ENCODE measurements around the gene VANGL2.

Gene VANGL2

DNA sequence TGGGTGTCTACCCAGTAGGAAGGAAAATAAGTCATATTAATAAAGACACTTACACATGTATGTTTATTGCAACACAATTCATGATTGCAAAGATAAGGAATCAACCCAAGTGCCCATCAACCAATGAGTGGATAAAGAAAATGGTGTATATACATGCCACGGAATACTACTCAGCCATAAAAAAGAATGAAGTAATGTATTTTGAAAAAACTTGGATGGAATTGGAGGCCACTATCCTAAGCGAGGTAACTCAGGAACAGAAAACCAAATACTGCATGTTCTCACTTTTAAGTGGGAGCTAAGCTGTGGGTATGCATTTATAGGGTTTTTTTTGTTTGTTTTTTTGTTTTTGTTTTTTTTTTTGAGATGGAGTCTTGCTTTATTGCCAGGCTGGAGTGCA, 49.1 kb downstream of the VANGL2 start:
- no peaks in the 10 kb centered on the region for H3K27me3 ChIP-seq (ENCODE audit: insufficient read depth, low read length)
- 92% methylated on average over 1 of the region's 2 CpGs for WGBS
- no peaks in the 10 kb centered on the region for H3K4me1 ChIP-seq (ENCODE audit: insufficient read depth, low read length)
- H3K4me3 ChIP-seq (ENCODE audit: low read length), result no peak overlapping the region
- no peak overlapping the region for H3K27ac ChIP-seq (ENCODE audit: low read depth, low read length)
- H3K36me3 ChIP-seq (ENCODE audit: insufficient read depth, low read length), result no peaks in the 10 kb centered on the region
- H3K9ac ChIP-seq (ENCODE audit: low read depth, low read length), result no peak overlapping the region
- H3K9me3 ChIP-seq (ENCODE audit: insufficient read depth, low read depth, low read length), result no peaks in the 10 kb centered on the region

DNA sequence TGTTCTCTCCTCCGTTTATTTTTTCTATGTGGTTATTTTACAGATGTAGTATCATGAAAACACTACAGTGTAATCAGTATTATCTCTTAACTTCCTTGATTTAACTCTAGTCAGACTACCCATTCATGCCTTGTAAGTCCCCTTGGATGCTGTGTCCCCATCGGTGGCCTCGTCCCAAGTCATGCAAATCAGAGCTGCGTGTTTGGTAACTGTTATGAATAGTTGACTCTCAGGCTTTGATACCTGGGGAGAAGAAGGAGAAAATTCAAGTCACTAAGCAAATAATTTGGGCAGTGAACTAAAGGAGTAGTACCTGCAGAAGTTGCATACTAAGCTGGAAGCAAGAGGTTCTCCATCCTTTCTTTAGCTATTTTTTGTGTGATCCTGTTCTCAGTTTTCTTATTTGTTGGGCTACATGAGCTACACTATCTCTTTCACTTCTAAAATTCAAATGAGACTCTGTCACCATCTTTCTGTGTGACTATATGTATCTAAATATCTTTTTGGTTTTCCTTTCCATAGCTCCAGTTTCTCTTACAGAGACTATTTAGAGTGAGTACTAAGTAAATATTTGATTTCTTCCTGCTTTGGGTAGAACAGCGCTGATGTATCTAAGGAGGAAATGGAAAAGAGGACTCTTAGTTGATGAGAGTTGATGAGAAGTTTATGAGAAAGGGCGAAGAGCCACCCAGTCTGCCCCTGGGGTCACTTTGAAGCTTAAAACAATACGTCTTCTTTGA, 50.9 kb downstream of the VANGL2 start:
- Histone ChIP-seq H3K9ac (ENCODE audit: low read depth, low read length) (no peak overlapping the region), H3K27ac (ENCODE audit: low read depth, low read length) (no peak overlapping the region)
- 90% methylated on average over 6 of the region's 7 CpGs for WGBS

DNA sequence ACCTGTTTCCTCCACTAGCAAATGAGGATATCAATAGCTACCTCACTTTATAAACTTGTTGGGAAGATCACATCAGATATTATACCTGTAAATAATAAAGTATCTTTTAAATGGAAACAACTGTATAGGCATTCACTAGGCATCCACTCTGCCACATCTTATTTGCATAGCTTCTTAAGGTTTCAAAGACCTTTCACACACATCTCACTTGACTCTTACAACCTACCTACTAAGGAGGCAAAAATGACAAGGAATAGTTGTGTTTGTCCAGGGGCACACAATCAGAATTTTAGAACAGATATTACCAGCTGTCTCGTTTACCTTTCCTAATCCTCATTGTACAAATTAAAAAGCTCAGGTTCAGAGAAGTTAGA, 51.5 kb downstream of the VANGL2 start:
- no peaks in the 10 kb centered on the region for H3K9me3 ChIP-seq (ENCODE audit: insufficient read depth, low read depth, low read length)
- no peak overlapping the region for H3K4me3 ChIP-seq (ENCODE audit: low read length)
- H3K4me1 ChIP-seq (ENCODE audit: insufficient read depth, low read length), result no peaks in the 10 kb centered on the region
- H3K36me3 ChIP-seq (ENCODE audit: insufficient read depth, low read length), result no peaks in the 10 kb centered on the region
- no peaks in the 10 kb centered on the region for H3K27me3 ChIP-seq (ENCODE audit: insufficient read depth, low read length)
- 97% methylated on average over 1 of the region's 1 CpG for WGBS
- no peak overlapping the region for H3K27ac ChIP-seq (ENCODE audit: low read depth, low read length)
- H3K9ac ChIP-seq (ENCODE audit: low read depth, low read length), result no peak overlapping the region

More for the DNA sequence above, 50.9 kb downstream of the VANGL2 start:
- no peak overlapping the region for H3K4me3 ChIP-seq (ENCODE audit: low read length)
- no peaks in the 10 kb centered on the region for H3K9me3 ChIP-seq (ENCODE audit: insufficient read depth, low read depth, low read length)
- H3K27me3 ChIP-seq (ENCODE audit: insufficient read depth, low read length), result no peaks in the 10 kb centered on the region
- H3K4me1 ChIP-seq (ENCODE audit: insufficient read depth, low read length), result no peaks in the 10 kb centered on the region
- H3K36me3 ChIP-seq (ENCODE audit: insufficient read depth, low read length), result no peaks in the 10 kb centered on the region

DNA sequence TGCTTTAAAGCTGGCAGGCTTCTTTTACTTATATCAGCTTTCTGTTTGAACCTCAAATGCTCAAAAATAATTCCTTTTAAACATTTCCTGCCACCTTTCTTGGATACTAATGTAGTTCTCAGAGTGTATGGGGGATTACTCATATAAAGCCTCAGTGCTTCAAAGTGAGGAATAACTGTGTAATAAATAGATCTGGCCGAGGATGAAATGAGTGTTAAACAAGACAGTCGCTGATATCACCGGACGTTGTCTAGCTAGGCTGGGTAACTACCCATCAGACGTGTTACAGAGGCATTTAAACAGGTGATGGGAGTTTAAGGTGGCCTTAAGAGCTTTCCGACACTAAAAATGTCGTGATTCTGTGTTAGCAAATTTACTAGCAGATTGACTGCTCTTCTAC, 53.1 kb downstream of the VANGL2 start:
- H3K9me3 ChIP-seq (ENCODE audit: insufficient read depth, low read depth, low read length), result no peaks in the 10 kb centered on the region
- H3K4me1 ChIP-seq (ENCODE audit: insufficient read depth, low read length), result no peaks in the 10 kb centered on the region
- H3K4me3 ChIP-seq (ENCODE audit: low read length), result no peak overlapping the region
- 93% methylated on average over 7 of the region's 7 CpGs for WGBS
- H3K9ac ChIP-seq (ENCODE audit: low read depth, low read length), result no peak overlapping the region
- no peaks in the 10 kb centered on the region for H3K36me3 ChIP-seq (ENCODE audit: insufficient read depth, low read length)
- H3K27me3 ChIP-seq (ENCODE audit: insufficient read depth, low read length), result no peaks in the 10 kb centered on the region
- H3K27ac ChIP-seq (ENCODE audit: low read depth, low read length), result no peak overlapping the region

DNA sequence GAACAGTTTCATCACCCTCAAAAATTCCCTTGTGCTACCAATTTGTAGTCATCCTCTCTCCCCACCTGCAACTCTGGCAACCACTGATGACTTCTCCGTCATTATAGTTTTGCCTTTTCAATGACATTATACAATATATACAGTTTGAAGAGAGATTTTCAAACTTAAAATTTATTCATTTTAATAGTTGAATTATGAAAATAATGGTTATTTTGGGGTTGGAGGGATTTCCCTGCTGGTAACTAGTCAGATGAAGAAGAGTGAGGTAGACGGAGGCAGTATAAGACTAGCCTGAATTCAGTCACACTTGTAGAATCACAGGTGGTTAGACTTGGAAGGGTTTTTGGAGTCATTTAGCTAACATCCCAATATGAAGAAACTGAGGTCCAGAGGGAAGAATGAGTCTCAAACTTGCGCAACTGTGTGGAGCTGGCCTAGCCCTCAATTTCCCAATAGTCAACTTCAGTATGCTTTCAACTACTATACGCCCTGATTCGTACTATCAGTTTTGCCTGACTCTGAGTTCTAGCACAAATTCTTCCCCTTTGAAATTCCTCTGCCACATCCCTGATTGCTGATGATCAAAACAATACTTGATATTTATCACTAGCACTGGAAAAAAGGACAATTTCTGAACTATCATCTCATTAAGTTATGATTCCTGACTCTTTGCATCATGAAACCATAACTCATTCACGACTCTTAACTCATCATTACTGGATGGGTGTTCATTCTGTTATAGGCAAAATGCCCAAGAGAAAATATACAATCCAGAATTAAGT, 54.2 kb downstream of the VANGL2 start:
- H3K27me3 ChIP-seq (ENCODE audit: insufficient read depth, low read length), result no peaks in the 10 kb centered on the region
- no peaks in the 10 kb centered on the region for H3K36me3 ChIP-seq (ENCODE audit: insufficient read depth, low read length)
- no peak overlapping the region for H3K9ac ChIP-seq (ENCODE audit: low read depth, low read length)
- 97% methylated on average over 5 of the region's 6 CpGs for WGBS
- no peaks in the 10 kb centered on the region for H3K4me1 ChIP-seq (ENCODE audit: insufficient read depth, low read length)
- H3K4me3 ChIP-seq (ENCODE audit: low read length), result no peak overlapping the region
- no peaks in the 10 kb centered on the region for H3K9me3 ChIP-seq (ENCODE audit: insufficient read depth, low read depth, low read length)
- no peak overlapping the region for H3K27ac ChIP-seq (ENCODE audit: low read depth, low read length)

DNA sequence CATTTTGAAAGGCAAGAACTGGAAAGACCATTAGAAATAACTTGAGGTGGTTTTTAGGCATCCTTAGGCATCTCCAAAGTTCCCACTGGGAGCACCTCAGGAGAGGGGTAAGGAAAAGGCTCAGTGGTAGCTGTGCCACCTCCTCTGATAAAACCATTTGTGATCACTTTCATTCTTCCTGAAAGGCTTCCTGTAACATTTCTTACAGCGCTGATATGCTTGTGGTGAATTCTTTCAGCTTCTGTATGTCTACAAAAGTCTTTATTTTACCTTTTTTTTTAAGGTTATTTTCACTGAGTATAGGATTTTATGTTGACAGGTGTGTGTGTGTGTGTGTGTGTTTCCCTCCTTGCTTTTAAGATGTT, 54.8 kb downstream of the VANGL2 start:
- WGBS, result no CpG with 5 or more reads among the region's 1 CpG
- Histone ChIP-seq H3K27ac (ENCODE audit: low read depth, low read length) (no peak overlapping the region), H3K4me1 (ENCODE audit: insufficient read depth, low read length) (0 out of 2 replicates have a peak, but pooled peaks cover under 1% of the 10 kb centered on the region), H3K36me3 (ENCODE audit: insufficient read depth, low read length) (no peaks in the 10 kb centered on the region), H3K9ac (ENCODE audit: low read depth, low read length) (no peak overlapping the region), H3K4me3 (ENCODE audit: low read length) (no peak overlapping the region), H3K9me3 (ENCODE audit: insufficient read depth, low read depth, low read length) (no peaks in the 10 kb centered on the region), H3K27me3 (ENCODE audit: insufficient read depth, low read length) (no peaks in the 10 kb centered on the region)

DNA sequence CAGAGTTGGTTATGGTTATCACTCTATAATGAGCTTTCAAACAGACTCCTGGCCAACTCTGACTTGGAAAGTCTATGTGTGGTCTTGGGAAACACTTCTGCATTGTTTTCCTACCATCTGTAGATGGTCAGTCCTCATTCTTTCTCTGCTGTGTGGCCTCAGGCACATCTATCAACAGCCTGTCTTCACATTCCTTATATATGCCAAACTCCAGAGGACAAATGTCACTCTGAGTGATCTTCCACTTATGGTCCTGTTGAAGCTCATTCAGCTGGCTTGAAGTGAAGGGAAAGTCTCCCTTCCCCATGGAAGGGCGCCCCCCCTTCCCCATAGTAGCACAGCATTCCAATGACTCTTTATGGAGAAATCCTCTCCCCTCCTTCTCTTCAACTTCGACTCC, 58.7 kb downstream of the VANGL2 start:
- 74% methylated on average over 2 of the region's 2 CpGs for WGBS
- Histone ChIP-seq H3K4me3 (ENCODE audit: low read length) (no peak overlapping the region), H3K27me3 (ENCODE audit: insufficient read depth, low read length) (no peaks in the 10 kb centered on the region), H3K9me3 (ENCODE audit: insufficient read depth, low read depth, low read length) (no peaks in the 10 kb centered on the region), H3K36me3 (ENCODE audit: insufficient read depth, low read length) (no peaks in the 10 kb centered on the region), H3K9ac (ENCODE audit: low read depth, low read length) (no peak overlapping the region), H3K27ac (ENCODE audit: low read depth, low read length) (no peak overlapping the region), H3K4me1 (ENCODE audit: insufficient read depth, low read length) (peaks cover 9% of the 10 kb centered on the region; the same call in 1 of the 2 replicates)

DNA sequence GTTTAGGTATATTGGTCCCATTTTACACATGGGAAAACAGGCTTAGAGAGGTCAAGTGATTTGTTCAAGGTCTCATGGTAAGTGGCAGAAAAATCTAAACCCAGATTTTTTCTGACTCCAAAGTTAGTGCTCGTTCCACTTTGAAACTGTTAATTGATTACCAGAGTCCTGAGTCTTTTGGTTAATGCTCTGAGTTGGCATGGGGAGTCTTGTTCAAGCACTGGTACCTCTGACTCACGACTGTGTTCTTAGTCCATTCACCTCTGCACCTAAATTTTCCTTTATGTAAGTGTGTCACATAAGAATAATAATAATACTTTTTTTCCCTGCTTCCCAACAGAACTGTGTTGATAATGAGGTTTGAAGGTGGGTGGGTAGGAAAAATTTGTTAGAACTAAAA, 59.3 kb downstream of the VANGL2 start:
- Histone ChIP-seq H3K4me1 (ENCODE audit: insufficient read depth, low read length) (peaks cover 9% of the 10 kb centered on the region; the same call in 1 of the 2 replicates), H3K27ac (ENCODE audit: low read depth, low read length) (no peak overlapping the region), H3K9ac (ENCODE audit: low read depth, low read length) (no peak overlapping the region), H3K4me3 (ENCODE audit: low read length) (no peak overlapping the region), H3K36me3 (ENCODE audit: insufficient read depth, low read length) (no peaks in the 10 kb centered on the region), H3K27me3 (ENCODE audit: insufficient read depth, low read length) (no peaks in the 10 kb centered on the region), H3K9me3 (ENCODE audit: insufficient read depth, low read depth, low read length) (no peaks in the 10 kb centered on the region)
- WGBS, result 83% methylated on average over 1 of the region's 2 CpGs

DNA sequence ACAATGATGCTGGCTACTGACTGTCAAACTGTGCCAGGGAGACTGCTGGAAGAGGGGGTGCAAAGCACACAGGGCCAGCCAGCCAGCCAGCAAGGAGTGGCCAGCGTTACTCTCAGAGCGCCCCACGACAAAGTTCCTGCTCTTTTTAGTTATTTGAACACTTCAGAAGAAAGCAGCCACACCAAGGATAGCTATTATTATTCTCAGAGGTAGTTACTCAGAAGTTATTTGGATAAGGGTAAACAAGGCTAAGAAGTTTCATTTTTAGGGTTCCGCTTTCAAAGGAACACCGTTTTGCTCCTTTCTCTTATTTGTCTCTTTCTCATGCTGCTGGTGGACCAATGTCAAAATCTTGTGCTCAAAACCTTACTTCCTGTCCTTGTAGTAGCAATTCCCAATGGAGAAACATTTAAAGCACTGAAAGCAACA, 59.9 kb downstream of the VANGL2 start:
- Histone ChIP-seq H3K4me3 (ENCODE audit: low read length) (no peak overlapping the region), H3K27ac (ENCODE audit: low read depth, low read length) (no peak overlapping the region), H3K4me1 (ENCODE audit: insufficient read depth, low read length) (peaks cover 9% of the 10 kb centered on the region; the same call in 1 of the 2 replicates), H3K9me3 (ENCODE audit: insufficient read depth, low read depth, low read length) (no peaks in the 10 kb centered on the region), H3K27me3 (ENCODE audit: insufficient read depth, low read length) (no peaks in the 10 kb centered on the region), H3K36me3 (ENCODE audit: insufficient read depth, low read length) (no peaks in the 10 kb centered on the region), H3K9ac (ENCODE audit: low read depth, low read length) (no peak overlapping the region)
- WGBS, result 92% methylated on average over 5 of the region's 5 CpGs

DNA sequence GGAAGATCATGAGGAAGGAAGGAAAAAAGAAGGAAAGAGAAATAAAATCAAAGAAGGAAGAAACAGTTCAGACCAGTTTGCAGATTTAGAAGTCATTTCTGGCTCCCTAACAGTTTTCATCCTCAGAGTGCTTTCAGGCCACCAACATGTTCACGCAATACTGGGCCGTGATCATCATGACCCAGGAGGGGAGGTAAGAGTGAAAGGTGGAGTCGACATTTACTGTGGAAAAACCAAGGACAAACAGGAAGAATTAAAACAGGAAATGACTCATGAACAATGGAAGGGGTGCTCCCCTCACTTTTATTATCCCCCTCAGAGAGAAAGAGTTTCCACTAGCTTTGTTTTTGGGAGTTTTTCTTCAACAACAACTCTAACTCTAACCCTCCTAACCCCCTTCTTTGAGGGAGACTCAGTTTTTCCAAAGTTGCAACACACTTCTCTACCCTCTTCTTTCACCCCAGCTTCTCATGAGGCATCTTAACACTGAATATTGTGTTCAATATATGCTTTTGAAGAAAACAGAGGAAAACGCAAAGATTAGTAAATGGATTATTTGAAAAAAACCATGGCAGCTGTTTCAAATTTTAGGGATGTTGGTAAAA, 60.4 kb downstream of the VANGL2 start:
- Histone ChIP-seq H3K36me3 (ENCODE audit: insufficient read depth, low read length) (no peaks in the 10 kb centered on the region), H3K27ac (ENCODE audit: low read depth, low read length) (no peak overlapping the region), H3K9me3 (ENCODE audit: insufficient read depth, low read depth, low read length) (no peaks in the 10 kb centered on the region), H3K27me3 (ENCODE audit: insufficient read depth, low read length) (no peaks in the 10 kb centered on the region), H3K4me3 (ENCODE audit: low read length) (no peak overlapping the region), H3K4me1 (ENCODE audit: insufficient read depth, low read length) (peaks cover 9% of the 10 kb centered on the region; the same call in 1 of the 2 replicates), H3K9ac (ENCODE audit: low read depth, low read length) (no peak overlapping the region)
- WGBS, result 79% methylated on average over 4 of the region's 4 CpGs

DNA sequence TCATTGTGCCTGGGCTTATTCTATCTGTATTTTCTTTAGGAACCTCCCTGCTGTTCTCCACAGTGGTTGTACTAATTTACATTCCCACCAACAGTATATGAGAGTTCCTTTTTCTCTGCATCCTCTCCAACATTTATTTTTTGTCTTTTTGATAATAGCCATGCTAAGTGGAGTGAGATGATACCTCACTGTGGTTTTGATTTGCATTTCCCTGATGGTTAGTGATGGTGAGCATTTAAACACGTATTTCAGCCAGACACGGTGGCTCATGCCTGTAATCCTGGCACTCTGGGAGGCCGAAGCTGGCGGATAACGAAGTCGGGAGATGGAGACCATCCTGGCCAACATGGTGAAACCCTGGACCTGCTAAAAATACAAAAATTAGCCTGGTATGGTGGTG, 64.8 kb downstream of the VANGL2 start:
- peaks cover 9% of the 10 kb centered on the region; the same call in 1 of the 2 replicates for H3K4me1 ChIP-seq (ENCODE audit: insufficient read depth, low read length)
- H3K9ac ChIP-seq (ENCODE audit: low read depth, low read length), result no peak overlapping the region
- no peaks in the 10 kb centered on the region for H3K36me3 ChIP-seq (ENCODE audit: insufficient read depth, low read length)
- H3K9me3 ChIP-seq (ENCODE audit: insufficient read depth, low read depth, low read length), result no peaks in the 10 kb centered on the region
- no peak overlapping the region for H3K27ac ChIP-seq (ENCODE audit: low read depth, low read length)
- no peaks in the 10 kb centered on the region for H3K27me3 ChIP-seq (ENCODE audit: insufficient read depth, low read length)
- no peak overlapping the region for H3K4me3 ChIP-seq (ENCODE audit: low read length)
- WGBS, result 93% methylated on average over 6 of the region's 6 CpGs

Measured in HUES64 (cell line).